Measurements from ENCODE around the gene CDC40.
"Not testable (repeated sequence)": the region's sequence is repeated elsewhere in the genome, so short reads cannot be mapped to it uniquely, and the experiment has no call there.

Gene CDC40

DNA sequence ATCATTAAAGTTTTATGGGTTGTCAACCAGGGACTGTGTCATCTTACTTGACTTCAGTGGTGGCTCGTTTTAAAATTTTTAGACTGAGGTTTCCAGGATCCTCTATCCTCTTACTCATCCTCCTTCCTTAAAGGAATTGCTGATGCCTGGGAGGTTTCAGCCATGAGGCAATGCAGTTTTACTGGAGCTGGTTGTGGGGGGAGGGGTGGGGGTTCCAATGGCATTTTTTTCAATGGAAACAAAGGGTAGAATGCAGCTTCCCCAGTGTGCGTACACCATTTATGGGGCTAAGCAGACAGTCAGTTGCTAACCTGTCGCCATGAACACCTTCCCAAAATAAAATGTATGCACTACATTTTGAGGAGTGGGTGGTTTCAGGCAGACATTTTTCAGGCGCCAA is 89.9 kb downstream of the CDC40 start:
- DNase-seq (ENCODE audit: low read depth), result no peak

DNA sequence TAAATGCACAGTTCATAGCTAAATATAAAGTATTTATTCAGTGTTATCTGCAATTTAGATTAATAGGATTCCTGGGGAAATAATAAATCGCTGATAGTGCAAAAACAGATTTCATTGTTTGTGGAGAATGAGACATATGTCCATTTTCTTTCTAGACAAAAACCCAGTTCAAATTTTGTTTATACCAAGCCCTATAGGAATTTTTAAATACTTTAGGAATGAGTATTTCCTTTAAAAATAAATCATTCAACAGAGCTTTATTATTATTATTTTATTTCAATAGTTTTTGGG is 91.5 kb downstream of the CDC40 start:
- no peak for DNase-seq (ENCODE audit: low read depth)

DNA sequence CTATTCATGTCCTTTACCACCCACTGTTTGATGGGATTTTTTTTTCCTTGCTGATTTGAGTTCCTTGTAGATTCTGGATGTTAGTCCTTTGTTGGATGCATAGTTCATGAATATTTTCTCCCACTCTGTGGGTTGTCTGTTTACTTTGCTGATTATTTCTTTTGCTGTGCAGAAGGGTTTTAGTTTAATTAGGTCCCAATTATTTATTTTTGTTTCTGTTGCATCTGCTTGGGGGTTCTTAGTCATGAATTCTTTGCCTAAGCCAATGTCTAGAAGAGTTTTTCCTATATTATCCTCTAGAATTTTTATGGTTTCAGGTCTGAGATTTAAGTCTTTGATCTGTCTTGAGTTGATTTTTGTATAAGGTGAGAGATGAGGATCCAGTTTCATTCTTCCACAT is 92.6 kb downstream of the CDC40 start:
- DNase-seq (ENCODE audit: low read depth), result not testable (repeated sequence)

DNA sequence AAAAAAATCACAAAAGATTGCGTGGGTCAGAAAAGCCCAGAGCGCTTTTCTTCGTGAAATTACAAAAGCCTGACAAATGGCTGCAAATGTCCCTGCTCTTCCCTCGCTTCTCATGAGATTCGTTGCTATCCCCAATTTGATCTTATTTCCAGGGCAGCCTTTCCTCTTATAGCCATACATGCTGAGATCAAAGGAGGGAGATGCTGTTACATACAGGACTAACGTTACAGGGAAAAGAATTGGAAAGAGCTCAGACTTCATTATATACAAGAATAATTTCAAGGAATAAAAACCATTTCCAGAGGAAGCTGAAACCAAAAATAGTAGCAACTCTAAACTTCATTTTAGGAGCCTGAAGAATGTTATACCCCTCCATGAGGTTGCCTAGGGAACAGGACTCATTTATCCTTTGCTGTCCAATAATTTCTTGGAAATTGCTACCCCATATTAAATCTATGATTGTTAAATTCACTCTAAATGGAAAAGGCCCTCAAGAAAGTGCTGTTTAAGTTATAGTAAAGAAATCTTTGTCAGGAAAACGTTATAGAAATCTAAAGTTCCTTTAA is 97.0 kb downstream of the CDC40 start:
- no peak for DNase-seq (ENCODE audit: low read depth)
